IPS DF 19.7 (cell line): ENCODE results near the gene FAM20B.
"Not testable (repeated sequence)": the region's sequence is repeated elsewhere in the genome, so short reads cannot be mapped to it uniquely, and the experiment has no call there.

Source experiments
- DNase-seq: peaks from one replicate; pipeline ENCODE4 v3.0.0-alpha.2; 2013; ENCODE audit warnings: low read depth, low spot score

FAM20B gene

GRCh38 chr1:179023946-179024650 is 1.6 kb upstream of the FAM20B start:
- no peak for DNase-seq

GRCh38 chr1:179025975-179026812 is 500 bp downstream of the FAM20B start:
- no peak for DNase-seq

DNA sequence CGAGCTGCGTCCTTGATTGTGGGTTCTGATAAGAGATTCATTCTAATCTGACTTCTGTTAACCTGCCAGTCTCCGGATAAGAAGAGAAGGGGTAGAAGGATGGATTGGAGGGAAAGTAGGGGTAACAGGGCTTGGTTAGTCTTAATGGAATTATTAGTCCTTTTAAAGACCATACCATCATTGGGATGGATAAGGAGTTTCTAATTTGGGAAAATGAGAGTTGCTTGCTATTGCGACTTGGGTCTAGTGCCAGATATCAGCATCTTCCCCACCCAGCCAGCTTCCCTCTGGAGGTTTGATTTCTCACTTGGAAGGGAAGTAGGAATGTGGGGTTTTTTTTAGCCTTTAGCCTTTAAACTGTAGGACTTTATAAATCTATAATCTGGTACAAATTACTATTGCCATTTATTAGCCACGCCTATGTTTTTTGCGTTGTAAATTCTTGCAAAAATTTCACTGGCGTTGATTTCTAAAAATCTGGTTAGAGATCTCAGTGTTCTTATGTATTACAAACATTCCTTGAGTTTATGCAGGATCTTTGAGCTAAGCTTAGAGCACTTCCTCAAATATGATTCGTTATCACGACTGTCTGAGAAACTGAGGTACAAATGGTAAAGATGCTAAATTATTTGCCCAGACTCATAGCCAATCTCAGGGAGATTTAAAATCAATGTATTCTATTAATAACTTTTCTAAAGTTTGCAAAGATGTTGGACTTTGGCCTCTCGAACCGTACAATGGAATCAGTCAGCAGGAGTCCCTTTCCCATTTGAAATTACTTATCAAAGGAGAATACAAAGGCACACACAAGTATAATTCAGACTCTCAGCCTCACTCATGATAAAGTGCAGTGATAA is 1.3 kb downstream of the FAM20B start:
- no peak for DNase-seq

GRCh38 chr1:179029321-179029759 is 3.6 kb downstream of the FAM20B start:
- no peak for DNase-seq

DNA sequence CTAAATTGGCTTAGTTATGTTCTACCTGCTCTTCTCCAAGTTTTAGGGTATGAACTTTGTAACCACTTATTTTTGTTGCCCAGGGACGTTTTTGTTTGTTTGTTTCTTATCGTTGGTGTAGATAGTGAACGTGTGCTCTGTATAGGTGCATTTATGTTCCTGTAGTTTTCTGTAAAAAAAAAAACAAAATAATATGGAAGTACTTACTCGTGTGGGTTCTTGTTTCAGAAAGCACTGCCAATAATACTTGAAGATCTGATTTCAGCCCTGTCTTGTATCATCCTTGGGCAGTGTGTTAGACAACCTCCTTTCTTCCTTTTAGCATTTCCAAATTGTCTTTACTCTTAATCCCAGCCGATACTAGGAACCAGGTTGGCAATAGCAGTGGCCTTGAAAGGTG is 4.4 kb downstream of the FAM20B start:
- no peak for DNase-seq

- no peak for DNase-seq
Measured at GRCh38 chr1:179030683-179031082, 5.0 kb downstream of the FAM20B start.

- no peak for DNase-seq
Measured at GRCh38 chr1:179031284-179031683, 5.6 kb downstream of the FAM20B start.

DNA sequence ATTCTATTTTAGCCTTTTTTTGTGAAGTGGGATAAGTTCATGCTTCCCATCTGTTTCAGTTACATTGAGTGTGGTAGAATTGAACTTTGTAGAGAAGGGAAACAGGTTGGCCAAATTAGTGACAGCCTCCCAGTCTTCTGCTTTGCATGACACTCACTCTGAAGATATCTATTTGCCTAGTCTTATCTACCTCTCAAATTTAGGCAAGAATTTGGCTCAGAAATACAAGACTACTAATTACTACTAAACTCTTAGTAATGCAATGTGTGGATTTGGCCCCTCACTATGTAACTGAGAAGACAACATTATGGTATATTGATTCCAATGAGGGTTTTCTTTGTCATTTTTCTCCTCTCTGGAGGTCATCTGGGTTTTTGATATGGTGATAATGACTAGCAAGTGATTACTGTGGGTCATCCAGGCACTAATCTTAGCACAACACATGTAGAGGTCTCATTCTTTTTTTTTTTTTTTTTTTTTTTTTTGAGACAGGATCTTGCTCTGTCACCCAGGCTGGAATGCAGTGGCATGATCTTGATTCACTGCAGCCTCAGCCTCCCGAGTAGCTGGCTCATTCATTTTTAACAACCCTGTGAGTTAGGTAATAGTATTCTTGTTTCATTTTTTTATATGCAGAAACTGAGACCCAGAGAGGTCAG is 6.3 kb downstream of the FAM20B start:
- DNase-seq, result no peak

- DNase-seq, result no peak
Measured at GRCh38 chr1:179034720-179035119, 9.0 kb downstream of the FAM20B start.

DNA sequence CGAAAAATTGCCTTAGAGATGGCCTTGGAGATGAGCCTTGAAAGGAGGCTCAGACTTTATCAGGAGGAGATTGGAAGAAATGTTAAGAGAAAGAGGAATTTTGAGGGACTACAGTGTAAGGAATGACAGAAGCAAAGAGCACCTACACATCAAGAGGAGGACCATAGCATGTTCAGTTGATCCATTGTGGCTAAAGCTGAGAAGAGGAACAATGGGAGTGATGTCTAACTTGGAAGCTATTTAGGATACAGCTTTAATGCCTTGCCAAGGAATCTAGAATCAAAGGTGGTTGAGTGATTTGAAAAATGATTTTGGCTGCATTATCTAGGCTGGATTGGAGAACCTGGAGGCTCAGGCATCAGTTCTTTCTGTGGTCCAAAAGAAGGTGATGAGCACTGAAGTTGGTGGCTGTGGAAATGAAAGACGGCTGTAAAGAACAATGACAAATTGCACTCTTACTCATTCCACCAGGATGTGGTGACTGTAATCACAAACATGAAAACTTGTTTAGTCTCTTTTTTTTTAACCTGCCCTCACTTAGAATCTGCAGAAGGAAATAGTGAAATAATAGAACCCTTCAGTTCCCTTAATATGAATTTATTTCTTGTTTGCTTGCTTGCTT is 11.3 kb downstream of the FAM20B start:
- DNase-seq, result no peak

DNA sequence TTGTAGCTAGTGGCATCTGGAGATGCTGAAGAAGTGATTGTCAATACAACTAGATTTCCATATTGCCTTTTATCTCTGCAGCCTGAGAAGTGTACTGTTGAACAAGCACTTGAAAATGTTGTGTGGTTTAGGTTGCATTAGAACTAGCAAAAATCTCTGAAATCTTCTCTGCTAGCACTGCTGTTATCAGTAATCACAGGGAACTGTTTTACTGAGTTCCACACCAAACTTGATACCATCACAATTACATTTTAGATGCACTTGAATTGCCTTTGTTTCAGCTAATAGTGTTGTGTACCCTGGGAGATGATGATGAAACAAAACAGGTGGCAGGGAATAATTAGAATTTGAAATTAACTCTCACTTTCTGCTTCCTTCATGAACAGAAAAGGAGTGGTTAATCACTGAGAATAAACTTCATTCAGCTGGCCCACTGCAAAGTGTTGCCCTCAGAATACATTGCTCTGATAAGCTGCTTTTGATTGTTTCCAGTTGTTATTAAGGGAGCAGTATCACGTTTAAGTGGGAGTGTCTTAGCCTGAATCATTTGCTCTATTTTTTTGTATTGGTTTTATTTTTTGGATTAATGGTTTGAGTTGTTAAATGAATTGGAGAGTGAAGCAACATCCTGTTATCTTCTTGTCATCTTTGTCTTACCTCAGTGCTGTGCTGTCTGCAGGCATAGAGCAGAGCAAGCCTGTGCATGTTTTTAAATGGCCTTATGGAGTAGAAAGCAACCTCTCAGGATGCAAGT is 13.0 kb downstream of the FAM20B start:
- DNase-seq, result no peak

DNA sequence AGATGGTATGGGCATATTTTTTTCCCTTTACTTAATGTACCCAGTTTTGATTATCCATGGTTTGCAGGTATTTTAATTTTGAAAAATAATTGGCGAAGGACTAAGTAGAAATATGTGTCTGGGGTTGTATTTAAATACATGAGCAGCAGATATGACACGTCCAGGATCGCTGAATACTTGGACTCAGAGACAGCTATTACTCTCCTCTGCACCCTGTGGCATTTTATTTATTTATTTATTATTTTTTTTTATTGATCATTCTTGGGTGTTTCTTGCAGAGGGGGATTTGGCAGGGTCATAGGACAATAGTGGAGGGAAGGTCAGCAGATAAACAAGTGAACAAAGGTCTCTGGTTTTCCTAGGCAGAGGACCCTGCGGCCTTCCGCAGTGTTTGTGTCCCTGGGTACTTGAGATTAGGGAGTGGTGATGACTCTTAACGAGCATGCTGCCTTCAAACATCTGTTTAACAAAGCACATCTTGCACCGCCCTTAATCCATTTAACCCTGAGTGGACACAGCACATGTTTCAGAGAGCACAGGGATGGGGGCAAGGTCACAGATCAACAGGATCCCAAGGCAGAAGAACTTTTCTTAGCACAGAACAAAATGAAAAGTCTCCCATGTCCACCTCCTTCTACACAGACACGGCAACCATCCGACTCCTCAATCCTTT is 13.9 kb downstream of the FAM20B start:
- not testable (repeated sequence) for DNase-seq

GRCh38 chr1:179040175-179040551 is 14.5 kb downstream of the FAM20B start:
- not testable (repeated sequence) for DNase-seq

GRCh38 chr1:179042087-179042486 is 16.4 kb downstream of the FAM20B start:
- no peak for DNase-seq

DNA sequence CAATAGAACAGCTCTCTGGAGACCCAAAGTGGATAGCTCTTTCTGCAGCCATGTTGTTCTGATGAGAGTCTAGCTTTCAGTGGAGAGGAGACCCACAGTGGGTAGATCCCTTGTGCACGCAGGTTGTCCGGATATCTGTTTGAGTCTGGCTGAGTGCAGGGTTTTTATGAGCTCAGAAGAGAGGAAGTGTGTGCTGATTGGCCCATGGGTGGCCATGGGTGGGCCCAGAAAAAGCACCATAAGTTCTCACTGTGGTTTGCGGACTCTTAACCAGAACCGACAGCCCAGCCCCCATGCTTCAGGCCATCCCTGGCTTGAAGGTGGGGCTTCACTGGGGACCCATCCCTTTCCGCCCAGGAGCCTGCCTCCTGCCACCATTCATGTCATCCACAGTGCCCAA is 17.0 kb downstream of the FAM20B start:
- no peak for DNase-seq

GRCh38 chr1:179043266-179043665 is 17.6 kb downstream of the FAM20B start:
- no peak for DNase-seq

- DNase-seq, result no peak
Measured at GRCh38 chr1:179043907-179044306, 18.2 kb downstream of the FAM20B start.

GRCh38 chr1:179046808-179047635 is 21.3 kb downstream of the FAM20B start:
- DNase-seq, result no peak

DNA sequence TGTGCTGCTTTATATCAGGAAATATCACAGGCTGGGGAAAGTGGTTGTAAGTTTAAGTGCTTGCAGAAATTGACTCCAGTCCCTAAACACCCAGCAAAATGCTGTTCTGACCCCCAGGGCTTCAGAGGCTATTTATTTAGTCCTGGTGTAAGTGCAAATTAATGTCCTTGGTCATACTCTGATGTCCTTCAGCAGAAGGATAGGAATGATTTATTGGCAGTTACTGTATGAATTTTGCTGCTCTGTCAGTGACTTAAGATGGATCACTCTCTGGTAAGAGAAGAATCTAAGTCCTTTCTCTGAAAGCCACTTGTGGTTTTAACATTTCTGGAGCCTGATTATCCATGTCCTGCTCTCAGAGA is 21.9 kb downstream of the FAM20B start:
- DNase-seq, result no peak
